HepG2 (cell line): ENCODE measurements around the gene NOTUM. TPM values are rescaled to one million over a fixed set of nuclear protein-coding genes. Genes with fewer than 3 reads are reported as not detected.

Experiments used
- AHR ChIP-seq: IDR thresholded peaks from 2 replicates; pipeline ENCODE4 v1.6.1; 2018; ENCODE audit warnings: missing genetic modification reagents, missing compliant biosample characterization
- ATAD3A ChIP-seq: sonication (generic); formaldehyde crosslinking; IDR thresholded peaks from 2 replicates; pipeline ENCODE4 v1.4.0; 2020; ENCODE audit warnings: missing genetic modification reagents
- BORCS8-MEF2B ChIP-seq: sonication (generic); formaldehyde crosslinking; IDR thresholded peaks from 2 replicates; pipeline ENCODE4 v1.8.0; 2022; ENCODE audit warnings: mild to moderate bottlenecking, missing genetic modification reagents
- CBX1 ChIP-seq: IDR thresholded peaks from one replicate; pipeline ENCODE4 v1.6.1; 2016; ENCODE audit warnings: antibody characterized with exemption, low read depth
- HNRNPLL ChIP-seq: fragments of 200-400 bp; formaldehyde crosslinking; IDR thresholded peaks from 2 replicates; pipeline ENCODE4 v1.6.1; 2017; ENCODE audit warnings: mild to moderate bottlenecking, low read depth, low read length; ENCODE audit not compliant: poor library complexity, severe bottlenecking
- KLF15 ChIP-seq: sonication (generic); formaldehyde crosslinking; IDR thresholded peaks from 2 replicates; pipeline ENCODE4 v1.8.1; 2023; ENCODE audit warnings: borderline replicate concordance, mild to moderate bottlenecking, inconsistent platforms, missing genetic modification reagents, mixed read lengths
- MLLT10 ChIP-seq: sonication (generic); formaldehyde crosslinking; IDR thresholded peaks from 2 replicates; pipeline ENCODE4 v1.4.0; 2020; ENCODE audit warnings: missing genetic modification reagents
- NPAS2 ChIP-seq: sonication (generic); formaldehyde crosslinking; IDR thresholded peaks from 2 replicates; pipeline ENCODE4 v1.8.0; 2022; ENCODE audit warnings: mild to moderate bottlenecking, missing genetic modification reagents, borderline replicate concordance
- POLR2G ChIP-seq: fragments of 200-400 bp; formaldehyde crosslinking; IDR thresholded peaks from 2 replicates; pipeline ENCODE4 v1.6.1; 2018; ENCODE audit warnings: mild to moderate bottlenecking, low read depth, low read length, moderate library complexity
- RBFOX2 ChIP-seq: fragments of 200-400 bp; formaldehyde crosslinking; IDR thresholded peaks from 2 replicates; pipeline ENCODE4 v1.6.1; 2017; ENCODE audit warnings: low read depth, mild to moderate bottlenecking, low read length
- SNAPC2 ChIP-seq: sonication (generic); formaldehyde crosslinking; IDR thresholded peaks from 2 replicates; pipeline ENCODE4 v1.8.1; 2022; ENCODE audit warnings: mild to moderate bottlenecking, missing genetic modification reagents
- SP5 ChIP-seq: IDR thresholded peaks from 2 replicates; pipeline ENCODE4 v1.6.1; 2016; ENCODE audit warnings: low read depth, borderline replicate concordance
- SUZ12 ChIP-seq: fragments of 150-350 bp; IDR thresholded peaks from 2 replicates; pipeline ENCODE4 v1.6.1; 2014; ENCODE audit warnings: low read depth, low read length
- ZBTB1 ChIP-seq: sonication (generic); formaldehyde crosslinking; IDR thresholded peaks from 2 replicates; pipeline ENCODE4 v1.4.0; 2020; ENCODE audit warnings: missing genetic modification reagents, borderline replicate concordance
- ZFAT ChIP-seq: sonication (generic); formaldehyde crosslinking; conservative IDR thresholded peaks from 2 replicates; pipeline ENCODE4 v1.8.1; 2023; ENCODE audit warnings: missing genetic modification reagents, inconsistent platforms
- ZMYM4 ChIP-seq: sonication (generic); formaldehyde crosslinking; IDR thresholded peaks from 2 replicates; pipeline ENCODE4 v1.8.1; 2023; ENCODE audit warnings: mild to moderate bottlenecking, missing genetic modification reagents
- ZNF256 ChIP-seq: sonication (generic); formaldehyde crosslinking; conservative IDR thresholded peaks from 2 replicates; pipeline ENCODE4 v1.4.0; 2020; ENCODE audit warnings: missing genetic modification reagents
- ZNF329 ChIP-seq: sonication (generic); formaldehyde crosslinking; IDR thresholded peaks from 2 replicates; pipeline ENCODE4 v1.9.0; 2021; ENCODE audit warnings: low read depth, mild to moderate bottlenecking, missing genetic modification reagents
- polyA plus RNA-seq, 8 experiments: library from polyadenylated mRNA; depleted of rRNA in 3 of 8; stranded (reverse) in 7 of 8; unstranded in 1 of 8; fragments of >200 nt; fragmentation: Illumina TruSeq in 4 of 8; extraction: Trizol in 4 of 8; gene quantifications; 2 replicates each; pipeline versions ENCODE4 v1.2.1 to v1.2.3, GENCODE V29; 2011 to 2016; ENCODE audit warnings: low read depth in 4 of 8, missing spikeins in 1 of 8, mixed read lengths in 1 of 8; ENCODE audit not compliant: insufficient read depth in 1 of 8
- total RNA-seq, 5 experiments: library from RNA; depleted of rRNA; stranded (reverse); fragments of >200 nt; fragmentation: Illumina TruSeq; extraction: Trizol; gene quantifications; 2 replicates each; pipeline ENCODE4 v1.2.3, GENCODE V29; 2016; ENCODE audit warnings: low read depth in 1 of 5
- TF ChIP-seq, protein P1 (sequence below): sonication (generic); formaldehyde crosslinking; conservative IDR thresholded peaks from 2 replicates; pipeline ENCODE4 v1.8.0; 2022; ENCODE audit warnings: missing genetic modification reagents
- TF ChIP-seq, protein P2 (sequence below): sonication (generic); formaldehyde crosslinking; IDR thresholded peaks from 2 replicates; pipeline ENCODE4 v1.4.0; 2020; ENCODE audit warnings: mild to moderate bottlenecking, missing genetic modification reagents
- TF ChIP-seq, protein P3 (sequence below): IDR thresholded peaks from 2 replicates; pipeline ENCODE4 v1.6.1; 2018; ENCODE audit warnings: missing genetic modification reagents, mild to moderate bottlenecking, missing compliant biosample characterization
- TF ChIP-seq, protein P4 (sequence below): sonication (generic); formaldehyde crosslinking; conservative IDR thresholded peaks from 2 replicates; pipeline ENCODE4 v1.8.0; 2022; ENCODE audit warnings: low read depth, missing genetic modification reagents
- TF ChIP-seq, protein P5 (sequence below): sonication (generic); formaldehyde crosslinking; IDR thresholded peaks from 2 replicates; pipeline ENCODE4 v1.4.0; 2020; ENCODE audit warnings: missing genetic modification reagents, borderline replicate concordance
- TF ChIP-seq, protein P6 (sequence below): IDR thresholded peaks from 2 replicates; pipeline ENCODE4 v1.6.1; 2012; ENCODE audit warnings: low read depth, low read length, improper control_type of control experiment

Gene NOTUM
- total and polyA plus RNA-seq, 2 of the 13 experiments (the other 11 are each of a cell fraction or from before 2014, with no cell fraction given) = 150 to 160 TPM

DNA sequence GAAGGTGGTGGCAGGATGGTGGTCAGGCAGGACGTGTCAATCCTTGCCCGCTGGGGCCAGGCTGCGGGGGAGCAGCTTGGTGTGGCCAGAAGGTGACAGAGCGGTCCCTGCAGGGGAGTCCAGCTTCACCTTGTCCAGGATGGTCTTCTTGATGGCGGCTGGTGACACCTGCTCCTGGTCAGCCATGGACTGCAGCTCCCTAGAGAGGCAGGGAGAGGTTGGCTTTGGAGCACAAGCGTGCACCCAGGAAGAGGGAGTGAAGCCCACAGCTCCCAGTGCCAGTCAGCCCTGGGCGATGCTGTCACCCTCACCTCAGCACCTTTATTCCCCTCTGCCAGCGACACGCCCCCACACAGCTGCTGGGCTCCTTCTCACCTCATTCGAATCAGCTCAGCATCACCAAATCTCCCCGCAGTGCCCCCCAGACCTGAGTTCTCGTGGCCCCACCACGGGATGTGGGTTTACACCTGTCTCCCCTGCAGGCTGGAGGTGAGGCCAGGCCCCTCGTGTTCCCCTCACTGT, 27.7 kb downstream of the NOTUM start (continued):
- TF ChIP-seq POLR2G = peak; percentile 30; the same call in 1 of the 2 replicates
- no peak for TF ChIP-seq MLLT10 (CRISPR knock-in tag)
- TF ChIP-seq ZBTB1 (CRISPR knock-in tag) = no peak
- TF ChIP-seq SUZ12 = no peak
- no peak for TF ChIP-seq AHR
- TF ChIP-seq CBX1 = no peak
- TF ChIP-seq, protein P1, sequence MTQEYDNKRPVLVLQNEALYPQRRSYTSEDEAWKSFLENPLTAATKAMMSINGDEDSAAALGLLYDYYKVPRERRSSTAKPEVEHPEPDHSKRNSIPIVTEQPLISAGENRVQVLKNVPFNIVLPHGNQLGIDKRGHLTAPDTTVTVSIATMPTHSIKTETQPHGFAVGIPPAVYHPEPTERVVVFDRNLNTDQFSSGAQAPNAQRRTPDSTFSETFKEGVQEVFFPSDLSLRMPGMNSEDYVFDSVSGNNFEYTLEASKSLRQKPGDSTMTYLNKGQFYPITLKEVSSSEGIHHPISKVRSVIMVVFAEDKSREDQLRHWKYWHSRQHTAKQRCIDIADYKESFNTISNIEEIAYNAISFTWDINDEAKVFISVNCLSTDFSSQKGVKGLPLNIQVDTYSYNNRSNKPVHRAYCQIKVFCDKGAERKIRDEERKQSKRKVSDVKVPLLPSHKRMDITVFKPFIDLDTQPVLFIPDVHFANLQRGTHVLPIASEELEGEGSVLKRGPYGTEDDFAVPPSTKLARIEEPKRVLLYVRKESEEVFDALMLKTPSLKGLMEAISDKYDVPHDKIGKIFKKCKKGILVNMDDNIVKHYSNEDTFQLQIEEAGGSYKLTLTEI (CRISPR knock-in tag) = no peak
- no peak for TF ChIP-seq ATAD3A (CRISPR knock-in tag)
- no peak for TF ChIP-seq ZNF256 (CRISPR knock-in tag)
- TF ChIP-seq, protein P2, sequence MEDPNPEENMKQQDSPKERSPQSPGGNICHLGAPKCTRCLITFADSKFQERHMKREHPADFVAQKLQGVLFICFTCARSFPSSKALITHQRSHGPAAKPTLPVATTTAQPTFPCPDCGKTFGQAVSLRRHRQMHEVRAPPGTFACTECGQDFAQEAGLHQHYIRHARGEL (CRISPR knock-in tag) = no peak
- no peak for TF ChIP-seq SP5 (CRISPR knock-in tag)
- TF ChIP-seq, protein P3, sequence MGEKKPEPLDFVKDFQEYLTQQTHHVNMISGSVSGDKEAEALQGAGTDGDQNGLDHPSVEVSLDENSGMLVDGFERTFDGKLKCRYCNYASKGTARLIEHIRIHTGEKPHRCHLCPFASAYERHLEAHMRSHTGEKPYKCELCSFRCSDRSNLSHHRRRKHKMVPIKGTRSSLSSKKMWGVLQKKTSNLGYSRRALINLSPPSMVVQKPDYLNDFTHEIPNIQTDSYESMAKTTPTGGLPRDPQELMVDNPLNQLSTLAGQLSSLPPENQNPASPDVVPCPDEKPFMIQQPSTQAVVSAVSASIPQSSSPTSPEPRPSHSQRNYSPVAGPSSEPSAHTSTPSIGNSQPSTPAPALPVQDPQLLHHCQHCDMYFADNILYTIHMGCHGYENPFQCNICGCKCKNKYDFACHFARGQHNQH (CRISPR knock-in tag) = no peak
- TF ChIP-seq, protein P4, sequence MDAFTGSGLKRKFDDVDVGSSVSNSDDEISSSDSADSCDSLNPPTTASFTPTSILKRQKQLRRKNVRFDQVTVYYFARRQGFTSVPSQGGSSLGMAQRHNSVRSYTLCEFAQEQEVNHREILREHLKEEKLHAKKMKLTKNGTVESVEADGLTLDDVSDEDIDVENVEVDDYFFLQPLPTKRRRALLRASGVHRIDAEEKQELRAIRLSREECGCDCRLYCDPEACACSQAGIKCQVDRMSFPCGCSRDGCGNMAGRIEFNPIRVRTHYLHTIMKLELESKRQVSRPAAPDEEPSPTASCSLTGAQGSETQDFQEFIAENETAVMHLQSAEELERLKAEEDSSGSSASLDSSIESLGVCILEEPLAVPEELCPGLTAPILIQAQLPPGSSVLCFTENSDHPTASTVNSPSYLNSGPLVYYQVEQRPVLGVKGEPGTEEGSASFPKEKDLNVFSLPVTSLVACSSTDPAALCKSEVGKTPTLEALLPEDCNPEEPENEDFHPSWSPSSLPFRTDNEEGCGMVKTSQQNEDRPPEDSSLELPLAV = no peak
- TF ChIP-seq BORCS8-MEF2B (CRISPR knock-in tag) = no peak
- no peak for TF ChIP-seq ZFAT (CRISPR knock-in tag)
- TF ChIP-seq HNRNPLL = peak; percentile 21
- TF ChIP-seq NPAS2 (CRISPR knock-in tag) = no peak
- TF ChIP-seq, protein P5, sequence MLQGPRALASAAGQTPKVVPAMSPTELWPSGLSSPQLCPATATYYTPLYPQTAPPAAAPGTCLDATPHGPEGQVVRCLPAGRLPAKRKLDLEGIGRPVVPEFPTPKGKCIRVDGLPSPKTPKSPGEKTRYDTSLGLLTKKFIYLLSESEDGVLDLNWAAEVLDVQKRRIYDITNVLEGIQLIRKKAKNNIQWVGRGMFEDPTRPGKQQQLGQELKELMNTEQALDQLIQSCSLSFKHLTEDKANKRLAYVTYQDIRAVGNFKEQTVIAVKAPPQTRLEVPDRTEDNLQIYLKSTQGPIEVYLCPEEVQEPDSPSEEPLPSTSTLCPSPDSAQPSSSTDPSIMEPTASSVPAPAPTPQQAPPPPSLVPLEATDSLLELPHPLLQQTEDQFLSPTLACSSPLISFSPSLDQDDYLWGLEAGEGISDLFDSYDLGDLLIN (CRISPR knock-in tag) = no peak
- no peak for TF ChIP-seq SNAPC2
- no peak for TF ChIP-seq KLF15 (CRISPR knock-in tag)
- no peak for TF ChIP-seq ZMYM4
- TF ChIP-seq, protein P6, sequence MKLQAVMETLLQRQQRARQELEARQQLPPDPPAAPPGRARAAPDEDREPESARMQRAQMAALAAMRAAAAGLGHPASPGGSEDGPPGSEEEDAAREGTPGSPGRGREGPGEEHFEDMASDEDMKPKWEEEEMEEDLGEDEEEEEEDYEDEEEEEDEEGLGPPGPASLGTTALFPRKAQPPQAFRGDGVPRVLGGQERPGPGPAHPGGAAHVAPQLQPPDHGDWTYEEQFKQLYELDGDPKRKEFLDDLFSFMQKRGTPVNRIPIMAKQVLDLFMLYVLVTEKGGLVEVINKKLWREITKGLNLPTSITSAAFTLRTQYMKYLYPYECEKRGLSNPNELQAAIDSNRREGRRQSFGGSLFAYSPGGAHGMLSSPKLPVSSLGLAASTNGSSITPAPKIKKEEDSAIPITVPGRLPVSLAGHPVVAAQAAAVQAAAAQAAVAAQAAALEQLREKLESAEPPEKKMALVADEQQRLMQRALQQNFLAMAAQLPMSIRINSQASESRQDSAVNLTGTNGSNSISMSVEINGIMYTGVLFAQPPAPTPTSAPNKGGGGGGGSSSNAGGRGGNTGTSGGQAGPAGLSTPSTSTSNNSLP = no peak
- peak; percentile 59; the same call in 1 of the 2 replicates for TF ChIP-seq RBFOX2
- TF ChIP-seq ZNF329 = no peak
